K562 (cell line): Measurements from ENCODE around the gene BPHL. TPM values are rescaled to one million over a fixed set of nuclear protein-coding genes. Genes with fewer than 3 reads are reported as not detected.

ENCODE experiments used
- ARID2 ChIP-seq: fragments of 450-650 bp; IDR thresholded peaks from 2 replicates; pipeline ENCODE4 v1.6.1; 2017; ENCODE audit warnings: antibody characterized with exemption, mild to moderate bottlenecking
- ATF7 ChIP-seq: fragments of 450-650 bp; IDR thresholded peaks from 2 replicates; pipeline ENCODE4 v1.7.1; 2014; ENCODE audit warnings: mild to moderate bottlenecking, moderate library complexity
- CBFA2T2 ChIP-seq: fragments of 450-650 bp; conservative IDR thresholded peaks from 2 replicates; pipeline ENCODE4 v1.6.1; 2017; ENCODE audit warnings: mild to moderate bottlenecking
- DMBX1 ChIP-seq: fragments of 250-450 bp; sonication (Bioruptor Pico); IDR thresholded peaks from 2 replicates; pipeline ENCODE4 v1.8.0; 2022; ENCODE audit warnings: inconsistent platforms, mild to moderate bottlenecking, moderate library complexity, borderline replicate concordance
- ERF ChIP-seq: fragments of 450-650 bp; formaldehyde crosslinking; IDR thresholded peaks from 2 replicates; pipeline ENCODE4 v1.4.0; 2020; ENCODE audit warnings: mild to moderate bottlenecking, mixed read lengths
- NR1H2 ChIP-seq: sonication (generic); formaldehyde crosslinking; IDR thresholded peaks from 2 replicates; pipeline ENCODE4 v1.4.0; 2020; ENCODE audit warnings: mild to moderate bottlenecking, missing genetic modification reagents
- POLR2B ChIP-seq: fragments of 450-650 bp; IDR thresholded peaks from 2 replicates; pipeline ENCODE4 v1.6.1; 2018; ENCODE audit warnings: low read depth; ENCODE audit not compliant: partially characterized antibody
- SREBF1 ChIP-seq: fragments of 150-350 bp; IDR thresholded peaks from 2 replicates; pipeline ENCODE4 v1.6.1; 2014; ENCODE audit warnings: antibody characterized with exemption, low read depth, low read length, borderline replicate concordance
- STAT5B ChIP-seq: fragments of 250-450 bp; sonication (Bioruptor Pico); IDR thresholded peaks from 2 replicates; pipeline ENCODE4 v1.8.0; 2021; ENCODE audit warnings: mild to moderate bottlenecking, inconsistent platforms
- ZNF586 ChIP-seq: fragments of 450-650 bp; formaldehyde crosslinking; conservative IDR thresholded peaks from 2 replicates; pipeline ENCODE4 v1.4.0; 2020; ENCODE audit warnings: mild to moderate bottlenecking, moderate library complexity
- polyA plus RNA-seq, 8 experiments: library from polyadenylated mRNA; depleted of rRNA in 4 of 8; stranded (reverse) in 5 of 8; unstranded in 3 of 8; fragments of >200 nt; fragmentation: Nextera tagmentation in 2 of 8; fragmentation: Illumina TruSeq in 1 of 8; extraction: Ambion mirVana in 2 of 8; extraction: Trizol in 1 of 8; gene quantifications; 2 replicates each; pipeline versions ENCODE4 v1.2.1 to v1.2.3, GENCODE V29; 2011 to 2014; ENCODE audit warnings: inconsistent platforms in 1 of 8, missing spikeins in 1 of 8
- total RNA-seq, 7 experiments: library from RNA; depleted of rRNA in 6 of 7; stranded (reverse); fragments of >200 nt in 6 of 7; fragmentation: Illumina TruSeq in 2 of 7; extraction: Trizol in 2 of 7; gene quantifications; 2 replicates each; pipeline versions ENCODE4 v1.2.1 to v1.2.3, GENCODE V29; 2011 to 2021; ENCODE audit warnings: low replicate concordance in 1 of 7
- TF ChIP-seq, protein P1 (sequence below): fragments of 250-450 bp; sonication (Bioruptor Pico); IDR thresholded peaks from 2 replicates; pipeline ENCODE4 v1.4.0; 2020
- TF ChIP-seq, protein P2 (sequence below): fragments of 250-450 bp; sonication (Bioruptor Pico); IDR thresholded peaks from 2 replicates; pipeline ENCODE4 v1.4.0; 2020; ENCODE audit warnings: borderline replicate concordance
- TF ChIP-seq, protein P3 (sequence below): fragments of 450-650 bp; IDR thresholded peaks from 2 replicates; pipeline ENCODE4 v1.6.1; 2016; ENCODE audit warnings: antibody characterized with exemption
- TF ChIP-seq, protein P4 (sequence below): sonication (generic); formaldehyde crosslinking; IDR thresholded peaks from 2 replicates; pipeline ENCODE4 v1.8.1; 2023; ENCODE audit warnings: mild to moderate bottlenecking, missing genetic modification reagents

Gene BPHL
- total and polyA plus RNA-seq, 9 of the 15 experiments (the other 6 are each of a cell fraction or from before 2014, with no cell fraction given) = 3.5 to 17.4 (median 8.2) TPM

DNA sequence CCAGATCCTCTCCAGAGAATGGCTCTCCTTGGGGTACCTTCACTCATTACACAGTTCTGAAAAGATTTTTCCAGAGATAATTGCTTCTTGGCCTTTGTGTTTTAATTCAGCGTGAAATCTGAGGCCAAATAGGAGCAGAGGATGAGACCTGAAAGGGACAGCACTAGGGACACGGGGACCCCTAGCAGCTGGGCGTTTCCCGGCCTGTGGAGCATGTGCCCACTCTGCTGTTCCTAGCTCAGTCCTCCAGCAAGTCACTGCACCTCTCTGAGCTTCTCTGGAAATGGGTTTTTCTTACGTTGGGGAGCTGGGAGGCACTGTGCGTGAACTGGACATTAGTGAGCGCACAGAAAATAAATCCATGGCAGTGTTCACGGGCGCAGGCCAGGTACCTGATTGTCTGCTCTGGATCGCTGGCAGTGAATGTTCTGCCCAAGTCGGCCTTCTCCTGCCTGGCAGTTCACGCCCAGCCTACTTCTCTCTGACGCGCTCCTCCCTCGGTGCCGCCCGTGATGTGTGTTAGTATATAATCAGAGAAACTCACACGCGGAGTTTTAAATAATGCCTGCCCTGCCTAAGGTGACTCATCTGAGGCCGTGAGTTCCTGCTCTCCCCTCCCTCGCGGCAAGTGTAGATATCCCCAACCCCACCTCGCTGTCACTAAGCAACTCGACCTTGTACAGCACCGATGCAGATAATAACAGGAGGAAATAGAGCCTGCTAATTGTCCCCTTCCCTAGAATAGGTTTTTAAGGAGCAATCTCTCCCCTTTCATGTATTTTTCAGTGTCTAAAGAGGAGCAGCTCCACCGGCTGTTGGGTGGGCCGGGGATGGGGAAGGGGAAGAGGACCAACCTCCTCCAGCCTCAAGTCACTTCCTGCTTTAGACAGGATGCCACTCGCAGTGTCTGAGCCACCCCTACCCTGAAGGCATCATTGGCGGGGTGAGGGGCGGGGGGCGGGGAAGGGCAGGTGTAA lies 41.6 kb downstream of the BPHL start (continued):
- no peak for TF ChIP-seq ZNF586
- TF ChIP-seq ATF7 = peak; percentile 79; the same call in 1 of the 2 replicates
- TF ChIP-seq, protein P1, sequence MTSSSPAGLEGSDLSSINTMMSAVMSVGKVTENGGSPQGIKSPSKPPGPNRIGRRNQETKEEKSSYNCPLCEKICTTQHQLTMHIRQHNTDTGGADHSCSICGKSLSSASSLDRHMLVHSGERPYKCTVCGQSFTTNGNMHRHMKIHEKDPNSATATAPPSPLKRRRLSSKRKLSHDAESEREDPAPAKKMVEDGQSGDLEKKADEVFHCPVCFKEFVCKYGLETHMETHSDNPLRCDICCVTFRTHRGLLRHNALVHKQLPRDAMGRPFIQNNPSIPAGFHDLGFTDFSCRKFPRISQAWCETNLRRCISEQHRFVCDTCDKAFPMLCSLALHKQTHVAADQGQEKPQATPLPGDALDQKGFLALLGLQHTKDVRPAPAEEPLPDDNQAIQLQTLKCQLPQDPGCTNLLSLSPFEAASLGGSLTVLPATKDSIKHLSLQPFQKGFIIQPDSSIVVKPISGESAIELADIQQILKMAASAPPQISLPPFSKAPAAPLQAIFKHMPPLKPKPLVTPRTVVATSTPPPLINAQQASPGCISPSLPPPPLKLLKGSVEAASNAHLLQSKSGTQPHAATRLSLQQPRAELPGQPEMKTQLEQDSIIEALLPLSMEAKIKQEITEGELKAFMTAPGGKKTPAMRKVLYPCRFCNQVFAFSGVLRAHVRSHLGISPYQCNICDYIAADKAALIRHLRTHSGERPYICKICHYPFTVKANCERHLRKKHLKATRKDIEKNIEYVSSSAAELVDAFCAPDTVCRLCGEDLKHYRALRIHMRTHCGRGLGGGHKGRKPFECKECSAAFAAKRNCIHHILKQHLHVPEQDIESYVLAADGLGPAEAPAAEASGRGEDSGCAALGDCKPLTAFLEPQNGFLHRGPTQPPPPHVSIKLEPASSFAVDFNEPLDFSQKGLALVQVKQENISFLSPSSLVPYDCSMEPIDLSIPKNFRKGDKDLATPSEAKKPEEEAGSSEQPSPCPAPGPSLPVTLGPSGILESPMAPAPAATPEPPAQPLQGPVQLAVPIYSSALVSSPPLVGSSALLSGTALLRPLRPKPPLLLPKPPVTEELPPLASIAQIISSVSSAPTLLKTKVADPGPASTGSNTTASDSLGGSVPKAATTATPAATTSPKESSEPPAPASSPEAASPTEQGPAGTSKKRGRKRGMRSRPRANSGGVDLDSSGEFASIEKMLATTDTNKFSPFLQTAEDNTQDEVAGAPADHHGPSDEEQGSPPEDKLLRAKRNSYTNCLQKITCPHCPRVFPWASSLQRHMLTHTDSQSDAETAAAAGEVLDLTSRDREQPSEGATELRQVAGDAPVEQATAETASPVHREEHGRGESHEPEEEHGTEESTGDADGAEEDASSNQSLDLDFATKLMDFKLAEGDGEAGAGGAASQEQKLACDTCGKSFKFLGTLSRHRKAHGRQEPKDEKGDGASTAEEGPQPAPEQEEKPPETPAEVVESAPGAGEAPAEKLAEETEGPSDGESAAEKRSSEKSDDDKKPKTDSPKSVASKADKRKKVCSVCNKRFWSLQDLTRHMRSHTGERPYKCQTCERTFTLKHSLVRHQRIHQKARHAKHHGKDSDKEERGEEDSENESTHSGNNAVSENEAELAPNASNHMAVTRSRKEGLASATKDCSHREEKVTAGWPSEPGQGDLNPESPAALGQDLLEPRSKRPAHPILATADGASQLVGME (CRISPR knock-in tag) = no peak
- no peak for TF ChIP-seq NR1H2
- no peak for TF ChIP-seq STAT5B (CRISPR knock-in tag)
- no peak for TF ChIP-seq SREBF1
- TF ChIP-seq, protein P2, sequence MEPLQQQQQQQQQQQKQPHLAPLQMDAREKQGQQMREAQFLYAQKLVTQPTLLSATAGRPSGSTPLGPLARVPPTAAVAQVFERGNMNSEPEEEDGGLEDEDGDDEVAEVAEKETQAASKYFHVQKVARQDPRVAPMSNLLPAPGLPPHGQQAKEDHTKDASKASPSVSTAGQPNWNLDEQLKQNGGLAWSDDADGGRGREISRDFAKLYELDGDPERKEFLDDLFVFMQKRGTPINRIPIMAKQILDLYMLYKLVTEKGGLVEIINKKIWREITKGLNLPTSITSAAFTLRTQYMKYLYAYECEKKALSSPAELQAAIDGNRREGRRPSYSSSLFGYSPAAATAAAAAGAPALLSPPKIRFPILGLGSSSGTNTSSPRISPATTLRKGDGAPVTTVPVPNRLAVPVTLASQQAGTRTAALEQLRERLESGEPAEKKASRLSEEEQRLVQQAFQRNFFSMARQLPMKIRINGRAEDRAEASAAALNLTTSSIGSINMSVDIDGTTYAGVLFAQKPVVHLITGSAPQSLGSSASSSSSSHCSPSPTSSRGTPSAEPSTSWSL = no peak
- no peak for TF ChIP-seq ARID2
- TF ChIP-seq, protein P3, sequence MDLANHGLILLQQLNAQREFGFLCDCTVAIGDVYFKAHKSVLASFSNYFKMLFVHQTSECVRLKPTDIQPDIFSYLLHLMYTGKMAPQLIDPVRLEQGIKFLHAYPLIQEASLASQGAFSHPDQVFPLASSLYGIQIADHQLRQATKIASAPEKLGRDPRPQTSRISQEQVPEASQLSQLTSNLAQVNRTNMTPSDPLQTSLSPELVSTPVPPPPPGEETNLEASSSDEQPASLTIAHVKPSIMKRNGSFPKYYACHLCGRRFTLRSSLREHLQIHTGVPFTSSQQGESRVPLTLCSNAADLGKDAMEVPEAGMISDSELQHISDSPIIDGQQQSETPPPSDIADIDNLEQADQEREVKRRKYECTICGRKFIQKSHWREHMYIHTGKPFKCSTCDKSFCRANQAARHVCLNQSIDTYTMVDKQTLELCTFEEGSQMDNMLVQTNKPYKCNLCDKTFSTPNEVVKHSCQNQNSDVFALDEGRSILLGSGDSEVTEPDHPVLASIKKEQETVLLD = peak; percentile 67
- TF ChIP-seq ERF (CRISPR knock-in tag) = no peak
- TF ChIP-seq CBFA2T2 = no peak; the same call in 1 of the 2 replicates
- TF ChIP-seq DMBX1 (CRISPR knock-in tag) = no peak
- TF ChIP-seq, protein P4, sequence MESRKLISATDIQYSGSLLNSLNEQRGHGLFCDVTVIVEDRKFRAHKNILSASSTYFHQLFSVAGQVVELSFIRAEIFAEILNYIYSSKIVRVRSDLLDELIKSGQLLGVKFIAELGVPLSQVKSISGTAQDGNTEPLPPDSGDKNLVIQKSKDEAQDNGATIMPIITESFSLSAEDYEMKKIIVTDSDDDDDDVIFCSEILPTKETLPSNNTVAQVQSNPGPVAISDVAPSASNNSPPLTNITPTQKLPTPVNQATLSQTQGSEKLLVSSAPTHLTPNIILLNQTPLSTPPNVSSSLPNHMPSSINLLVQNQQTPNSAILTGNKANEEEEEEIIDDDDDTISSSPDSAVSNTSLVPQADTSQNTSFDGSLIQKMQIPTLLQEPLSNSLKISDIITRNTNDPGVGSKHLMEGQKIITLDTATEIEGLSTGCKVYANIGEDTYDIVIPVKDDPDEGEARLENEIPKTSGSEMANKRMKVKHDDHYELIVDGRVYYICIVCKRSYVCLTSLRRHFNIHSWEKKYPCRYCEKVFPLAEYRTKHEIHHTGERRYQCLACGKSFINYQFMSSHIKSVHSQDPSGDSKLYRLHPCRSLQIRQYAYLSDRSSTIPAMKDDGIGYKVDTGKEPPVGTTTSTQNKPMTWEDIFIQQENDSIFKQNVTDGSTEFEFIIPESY = peak; percentile 66; the same call in 1 of the 2 replicates
- no peak for TF ChIP-seq POLR2B
